H9 (cell line): Measurements from ENCODE around the gene CCND3. TPM values are rescaled to one million over a fixed set of nuclear protein-coding genes. Genes with fewer than 3 reads are reported as not detected.

Experiments
- DNase-seq: peaks from one replicate; pipeline ENCODE4 v3.0.0-alpha.2; 2017
- H2AFZ ChIP-seq: one replicate; pipeline ENCODE4 v1.6.1; 2013; ENCODE audit warnings: mild to moderate bottlenecking, low read length, control low read depth, moderate library complexity
- H2AK5ac ChIP-seq: 2 replicates; pipeline ENCODE4 v1.6.1; 2013; ENCODE audit warnings: low read length, control low read depth, mixed read lengths; ENCODE audit not compliant: insufficient read length
- H2BK120ac ChIP-seq: one replicate; pipeline ENCODE4 v1.6.1; 2013; ENCODE audit warnings: low read depth, mild to moderate bottlenecking, low read length, control low read depth, inconsistent platforms; ENCODE audit not compliant: poor library complexity, severe bottlenecking
- H2BK12ac ChIP-seq: 2 replicates; pipeline ENCODE4 v1.6.1; 2013; ENCODE audit warnings: low read length, control low read depth, mixed read lengths, low read depth; ENCODE audit not compliant: insufficient read length
- H2BK15ac ChIP-seq: 2 replicates; pipeline ENCODE4 v1.6.1; 2013; ENCODE audit warnings: low read depth, low read length, control low read depth
- H2BK20ac ChIP-seq: one replicate; pipeline ENCODE4 v1.6.1; 2013; ENCODE audit warnings: low read depth, mild to moderate bottlenecking, low read length, control low read depth, inconsistent platforms; ENCODE audit not compliant: poor library complexity, severe bottlenecking
- H2BK5ac ChIP-seq: 2 replicates; pipeline ENCODE4 v1.6.1; 2013; ENCODE audit warnings: low read length, control low read depth, mixed read lengths; ENCODE audit not compliant: insufficient read length
- H3K14ac ChIP-seq: 2 replicates; pipeline ENCODE4 v1.6.1; 2013; ENCODE audit warnings: low read length, control low read depth; ENCODE audit not compliant: insufficient read depth
- H3K18ac ChIP-seq: 2 replicates; pipeline ENCODE4 v1.6.1; 2013; ENCODE audit warnings: low read depth, mild to moderate bottlenecking, mixed read lengths, low read length, control low read depth; ENCODE audit not compliant: insufficient read length
- H3K23ac ChIP-seq: 2 replicates; pipeline ENCODE4 v1.6.1; 2013; ENCODE audit warnings: low read length, control low read depth, mixed read lengths, low read depth; ENCODE audit not compliant: insufficient read length
- H3K23me2 ChIP-seq: 2 replicates; pipeline ENCODE4 v1.6.1; 2013; ENCODE audit warnings: low read depth, mild to moderate bottlenecking, mixed read lengths, low read length, control low read depth; ENCODE audit not compliant: insufficient read length, poor library complexity, severe bottlenecking
- H3K27ac ChIP-seq: 2 replicates; pipeline ENCODE4 v1.5.1; 2013; ENCODE audit warnings: low read length, control low read depth, mixed read lengths, low read depth; ENCODE audit not compliant: insufficient read length
- H3K27me3 ChIP-seq: 2 replicates; pipeline ENCODE4 v1.6.1; 2013; ENCODE audit warnings: low read length, control low read depth, inconsistent platforms; ENCODE audit not compliant: insufficient read depth
- H3K4ac ChIP-seq: 2 replicates; pipeline ENCODE4 v1.6.1; 2013; ENCODE audit warnings: low read depth, mild to moderate bottlenecking, control low read depth, inconsistent platforms, low read length, moderate library complexity
- H3K4me1 ChIP-seq: 2 replicates; pipeline ENCODE4 v1.6.1; 2013; ENCODE audit warnings: low read length, control low read depth, inconsistent platforms; ENCODE audit not compliant: insufficient read depth
- H3K4me2 ChIP-seq: 2 replicates; pipeline ENCODE4 v1.6.1; 2013; ENCODE audit warnings: low read length, control low read depth, mixed read lengths; ENCODE audit not compliant: insufficient read length, insufficient read depth
- H3K56ac ChIP-seq: 2 replicates; pipeline ENCODE4 v1.6.1; 2013; ENCODE audit warnings: low read depth, mild to moderate bottlenecking, mixed read lengths, low read length, control low read depth; ENCODE audit not compliant: insufficient read length
- H3K79me1 ChIP-seq: 2 replicates; pipeline ENCODE4 v1.6.1; 2013; ENCODE audit warnings: low read depth, mild to moderate bottlenecking, moderate library complexity, low read length, control low read depth, inconsistent platforms; ENCODE audit not compliant: insufficient read depth, poor library complexity, severe bottlenecking
- H3K79me2 ChIP-seq: 2 replicates; pipeline ENCODE4 v1.6.1; 2013; ENCODE audit warnings: low read length, control low read depth, inconsistent platforms; ENCODE audit not compliant: insufficient read depth
- H3K9ac ChIP-seq: 2 replicates; pipeline ENCODE4 v1.6.1; 2013; ENCODE audit warnings: low read length, control low read depth, mixed read lengths; ENCODE audit not compliant: insufficient read length; ENCODE audit errors: extremely low read depth
- H3K9me3 ChIP-seq: one replicate; pipeline ENCODE4 v1.6.1; 2013; ENCODE audit warnings: low read depth, low read length, inconsistent platforms; ENCODE audit not compliant: control insufficient read depth
- H3T11ph ChIP-seq: one replicate; pipeline ENCODE4 v1.6.1; 2013; ENCODE audit warnings: mild to moderate bottlenecking, low read length, control low read depth, inconsistent platforms
- H4K20me1 ChIP-seq: one replicate; pipeline ENCODE4 v1.6.1; 2013; ENCODE audit not compliant: control insufficient read depth, insufficient read length, insufficient read depth
- H4K5ac ChIP-seq: 2 replicates; pipeline ENCODE4 v1.6.1; 2013; ENCODE audit warnings: low read depth, mild to moderate bottlenecking, mixed read lengths, low read length, control low read depth; ENCODE audit not compliant: insufficient read length
- H4K8ac ChIP-seq: replicated peaks from 2 replicates; pipeline ENCODE4 v1.6.1; 2013; ENCODE audit warnings: low read length, control low read depth, mixed read lengths, low read depth; ENCODE audit not compliant: insufficient read length
- H4K91ac ChIP-seq: 2 replicates; pipeline ENCODE4 v1.6.1; 2013; ENCODE audit warnings: low read depth, mild to moderate bottlenecking, moderate library complexity, mixed read lengths, low read length, control low read depth; ENCODE audit not compliant: insufficient read length
- H3K27ac Mint-ChIP-seq, 3 experiments: 2 replicates in 2 of 3; 3 replicates in 1 of 3; pipeline ENCODE4 v1.8.0; 2020 to 2021; ENCODE audit warnings: mixed read lengths in 3 of 3, mild to moderate bottlenecking in 1 of 3, moderate library complexity in 1 of 3
- H3K27me3 Mint-ChIP-seq: 2 replicates; pipeline ENCODE4 v1.8.0; 2021; ENCODE audit warnings: low read depth, mild to moderate bottlenecking, moderate library complexity, mixed read lengths
- H3K36me3 Mint-ChIP-seq, 3 experiments: 2 replicates in 2 of 3; 3 replicates in 1 of 3; pipeline ENCODE4 v1.8.0; 2020 to 2021; ENCODE audit warnings: low read depth in 3 of 3, mixed read lengths in 3 of 3; ENCODE audit not compliant: insufficient read depth in 1 of 3
- H3K4me1 Mint-ChIP-seq, 2 experiments: 2 replicates each; pipeline ENCODE4 v1.8.0; 2020; ENCODE audit warnings: mixed read lengths in 2 of 2
- H3K4me3 Mint-ChIP-seq, 2 experiments: 2 replicates in 1 of 2; 3 replicates in 1 of 2; pipeline ENCODE4 v1.8.0; 2020 to 2021; ENCODE audit warnings: mild to moderate bottlenecking in 2 of 2, mixed read lengths in 2 of 2, moderate library complexity in 1 of 2
- H3K9me3 Mint-ChIP-seq, 2 experiments: 2 replicates in 1 of 2; 3 replicates in 1 of 2; pipeline ENCODE4 v1.8.0; 2020; ENCODE audit warnings: mild to moderate bottlenecking in 2 of 2, mixed read lengths in 2 of 2, moderate library complexity in 1 of 2
- CTCF ChIP-seq: fragments of 200-600 bp; sonication (generic); conservative IDR thresholded peaks from 3 replicates; pipeline ENCODE4 v1.8.0; 2021; ENCODE audit warnings: antibody characterized with exemption, mild to moderate bottlenecking
- WGBS: extraction: QIAGEN DNeasy Blood & Tissue Kit; methylation state at CpG from one replicate; pipeline ENCODE4 v1.1.7; 2013; ENCODE audit warnings: missing lambda C conversion rate, low lambda C conversion rate, mixed read lengths; ENCODE audit not compliant: insufficient read length; ENCODE audit errors: extremely low coverage; 5-methylcytosine and 5-hydroxymethylcytosine counted together
- total RNA-seq: library from RNA; stranded (reverse); gene quantifications from 2 replicates; pipeline ENCODE4 v1.2.1, GENCODE V29; 2021

Gene CCND3
- total RNA-seq, 1 experiment from 2014 or later: 24.2 TPM

GRCh38 chr6:41974281-41974825 is 32.7 kb upstream of the CCND3 start:
- Histone ChIP-seq H3K4ac (no peak overlapping the region), H3K27ac (no peak overlapping the region), H3K23me2 (no peaks in the 10 kb centered on the region), H2AFZ (no peak overlapping the region), H3K27me3 (no peaks in the 10 kb centered on the region), H2BK15ac (no peak overlapping the region), H4K8ac (no peak overlapping the region), H3K79me1 (no peaks in the 10 kb centered on the region), H2BK120ac (no peak overlapping the region), H4K5ac (no peak overlapping the region), H3K14ac (no peak overlapping the region), H3T11ph (no peak overlapping the region), H3K9ac (no peak overlapping the region), H3K56ac (no peak overlapping the region), H4K20me1 (no peaks in the 10 kb centered on the region), H3K79me2 (no peaks in the 10 kb centered on the region), H3K18ac (no peak overlapping the region), H3K23ac (no peak overlapping the region), H3K4me2 (no peak overlapping the region), H2BK5ac (no peak overlapping the region), H3K4me1 (no peaks in the 10 kb centered on the region), H2BK12ac (no peak overlapping the region), H3K9me3 (no peaks in the 10 kb centered on the region), H2BK20ac (no peak overlapping the region), H4K91ac (no peak overlapping the region), H2AK5ac (no peak overlapping the region)
- TF ChIP-seq CTCF: no peak
- Mint-ChIP-seq H3K27me3 (no peaks in the 10 kb centered on the region), H3K27ac (no peak overlapping the region; a peak in 1 of 7 replicates), H3K4me3 (no peak overlapping the region), H3K4me1 (peaks cover 4% of the 10 kb centered on the region in 2 experiments; a peak in 3 of 4 replicates), H3K36me3 (no peaks in the 10 kb centered on the region), H3K9me3 (no peaks in the 10 kb centered on the region)
- no peak for DNase-seq
- whole genome bisulfite sequencing: no CpG with 5 or more reads among the region's 5 CpGs
